GM12874 (cell line): ENCODE data around the gene MEG3.

Source experiments
- TF ChIP-seq, protein P1 (sequence below): IDR thresholded peaks from 2 replicates; pipeline ENCODE4 v1.5.1; 2011; ENCODE audit warnings: low read depth, mild to moderate bottlenecking, control low read depth, low read length, moderate library complexity; ENCODE audit not compliant: insufficient read depth

MEG3 gene

DNA sequence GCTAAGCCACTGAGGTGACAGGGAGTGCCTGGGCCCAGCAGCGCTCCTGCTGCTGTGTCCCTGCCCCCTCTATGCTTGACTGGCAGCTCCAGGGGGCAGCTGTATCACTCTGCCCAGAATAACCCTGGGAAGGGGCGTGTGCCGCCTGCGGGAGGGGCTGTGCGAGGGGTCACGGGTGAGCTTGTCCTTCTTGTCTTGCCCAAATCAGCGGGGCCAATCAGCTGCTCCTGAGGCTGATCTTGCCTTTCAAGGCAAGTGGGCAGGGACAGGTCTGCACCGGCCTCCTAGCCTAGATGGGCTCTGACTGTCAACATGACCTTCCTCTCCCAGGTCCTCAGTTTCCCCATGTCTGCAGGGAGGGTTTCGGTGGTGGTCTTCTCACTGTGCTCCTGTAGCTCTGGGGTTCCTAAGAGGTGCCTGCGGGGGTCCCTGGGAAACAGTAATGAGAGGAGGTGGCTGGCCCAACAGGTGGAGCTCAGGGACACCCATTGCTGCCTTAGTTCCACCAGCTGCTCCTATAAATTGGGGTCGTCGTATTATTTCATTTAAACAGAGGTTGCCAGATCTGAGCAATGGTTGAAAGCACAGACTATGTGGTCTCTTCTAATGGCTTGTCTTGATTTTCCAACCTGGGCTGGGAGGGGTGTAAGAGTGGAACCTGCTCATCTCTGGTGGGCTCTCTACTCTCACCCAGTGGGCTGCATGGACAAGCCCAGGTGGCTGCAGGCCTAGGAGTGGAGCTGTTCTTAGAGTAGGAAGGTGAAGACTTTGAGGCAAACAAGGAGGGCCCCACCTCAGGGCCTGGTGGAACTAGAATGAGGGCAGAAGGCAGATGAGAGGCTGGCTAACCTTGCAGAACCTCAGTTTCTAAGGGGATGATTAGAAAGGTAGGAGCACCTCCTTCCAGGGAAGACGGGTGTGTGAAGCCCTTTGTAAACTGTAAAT is 65.9 kb downstream of the MEG3 start:
- TF ChIP-seq, protein P1, sequence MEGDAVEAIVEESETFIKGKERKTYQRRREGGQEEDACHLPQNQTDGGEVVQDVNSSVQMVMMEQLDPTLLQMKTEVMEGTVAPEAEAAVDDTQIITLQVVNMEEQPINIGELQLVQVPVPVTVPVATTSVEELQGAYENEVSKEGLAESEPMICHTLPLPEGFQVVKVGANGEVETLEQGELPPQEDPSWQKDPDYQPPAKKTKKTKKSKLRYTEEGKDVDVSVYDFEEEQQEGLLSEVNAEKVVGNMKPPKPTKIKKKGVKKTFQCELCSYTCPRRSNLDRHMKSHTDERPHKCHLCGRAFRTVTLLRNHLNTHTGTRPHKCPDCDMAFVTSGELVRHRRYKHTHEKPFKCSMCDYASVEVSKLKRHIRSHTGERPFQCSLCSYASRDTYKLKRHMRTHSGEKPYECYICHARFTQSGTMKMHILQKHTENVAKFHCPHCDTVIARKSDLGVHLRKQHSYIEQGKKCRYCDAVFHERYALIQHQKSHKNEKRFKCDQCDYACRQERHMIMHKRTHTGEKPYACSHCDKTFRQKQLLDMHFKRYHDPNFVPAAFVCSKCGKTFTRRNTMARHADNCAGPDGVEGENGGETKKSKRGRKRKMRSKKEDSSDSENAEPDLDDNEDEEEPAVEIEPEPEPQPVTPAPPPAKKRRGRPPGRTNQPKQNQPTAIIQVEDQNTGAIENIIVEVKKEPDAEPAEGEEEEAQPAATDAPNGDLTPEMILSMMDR = no peak

DNA sequence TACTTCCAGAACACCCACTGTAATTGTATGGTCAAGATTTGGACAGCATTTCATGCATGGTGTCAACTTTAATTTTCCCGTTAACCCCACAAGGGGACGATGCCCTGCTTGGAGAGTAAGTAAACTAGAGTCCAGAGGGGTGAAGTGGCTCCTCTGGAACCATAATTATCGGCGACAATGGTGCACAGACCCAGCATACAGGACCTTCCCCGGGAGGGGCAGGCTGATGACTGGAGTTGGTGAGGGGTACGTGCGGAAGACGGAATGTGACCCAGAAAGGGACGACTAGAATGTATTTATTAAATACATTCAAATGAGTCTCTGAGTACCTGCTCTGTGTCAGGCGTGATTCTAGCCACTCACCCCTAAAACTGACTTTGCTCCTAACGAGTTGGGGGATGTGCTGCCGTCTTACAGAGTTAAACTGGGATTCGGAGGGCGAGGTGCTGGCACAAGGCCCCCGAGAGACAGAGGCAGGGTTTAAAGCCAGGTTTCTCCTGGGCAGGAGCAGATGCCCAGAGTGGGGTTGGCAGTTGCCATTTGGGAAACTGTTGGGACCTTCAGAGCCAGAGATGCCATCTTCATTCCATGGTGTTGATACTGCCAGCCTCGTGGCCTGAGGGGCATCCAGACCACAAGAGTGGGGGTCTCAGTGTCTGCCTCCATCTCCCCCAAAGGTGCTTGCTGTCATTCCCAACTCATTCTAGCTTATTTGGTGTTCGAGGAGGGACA is 66.7 kb downstream of the MEG3 start:
- TF ChIP-seq, protein P1 = no peak

GRCh38 chr14:100893228-100893601 is 67.3 kb downstream of the MEG3 start:
- TF ChIP-seq, protein P1 = no peak

GRCh38 chr14:100893760-100894159 is 67.8 kb downstream of the MEG3 start:
- TF ChIP-seq, protein P1 = no peak

- TF ChIP-seq, protein P1 = no peak
Observed at GRCh38 chr14:100894416-100894815, 68.5 kb downstream of the MEG3 start.

DNA sequence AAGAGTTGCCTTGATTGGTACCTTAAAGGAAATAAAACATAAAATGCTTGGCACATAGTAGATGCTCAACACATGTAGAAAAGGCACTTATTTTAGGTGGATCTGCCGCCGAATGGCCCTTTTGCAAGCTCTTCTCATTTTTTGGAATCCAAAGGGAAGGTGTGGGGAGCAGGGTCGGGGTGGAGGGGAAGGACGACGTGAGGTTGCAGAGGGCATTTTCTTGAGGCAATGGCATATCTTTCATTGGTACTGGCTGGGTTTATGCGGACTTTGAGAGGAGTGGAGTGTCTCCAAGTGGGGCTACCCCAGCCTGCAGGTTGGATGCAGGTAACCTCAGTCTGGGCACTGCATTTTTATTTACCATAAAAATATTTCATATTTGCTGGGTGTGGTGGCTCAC is 69.5 kb downstream of the MEG3 start:
- TF ChIP-seq, protein P1 = no peak

- TF ChIP-seq, protein P1 = no peak
Observed at GRCh38 chr14:100896369-100897060, 70.6 kb downstream of the MEG3 start.
